IMR-90 (cell line): Measurements from ENCODE around the gene OR2J3. TPM values are rescaled to one million over a fixed set of nuclear protein-coding genes. Genes with fewer than 3 reads are reported as not detected.

ENCODE experiments used
- ATAC-seq: fragments of 200-7000 bp; cut with Tn5 transposase; 2 replicates; pipeline ENCODE4 v1.9.1; 2020; ENCODE audit warnings: low read depth, mild to moderate bottlenecking, moderate library complexity
- BruUV-seq: library from RNA; stranded (reverse); fragments of 400-500 nt; replicated peaks from 2 replicates; lab custom pipeline; 2021; lab: Mats Ljungman, UMichigan
- CTCF ChIA-PET: fragments of 300-600 bp; formaldehyde crosslinking; extraction: SDS; loops from one replicate; lab custom pipeline; 2021; ENCODE audit warnings: antibody characterized with exemption; lab: Yijun Ruan, JAX
- POLR2A ChIA-PET: fragments of 300-600 bp; sonication (Branson Sonifier 250); formaldehyde crosslinking; loops from one replicate; lab custom pipeline; 2022; ENCODE audit warnings: antibody characterized with exemption; ENCODE audit not compliant: unreplicated experiment; lab: Charles Lee
- DNase-seq: peaks from one replicate; pipeline ENCODE4 v3.0.0; 2013
- H2AFZ ChIP-seq: replicated peaks from 2 replicates; pipeline ENCODE3; 2013; ENCODE audit warnings: low read length, mild to moderate bottlenecking; ENCODE audit not compliant: poor library complexity
- H2AK5ac ChIP-seq: 2 replicates; pipeline ENCODE4 v1.6.1; 2013; ENCODE audit warnings: low read depth, low read length, inconsistent platforms
- H2AK9ac ChIP-seq: replicated peaks from 2 replicates; pipeline ENCODE3; 2013; ENCODE audit warnings: mild to moderate bottlenecking, low read depth, low read length, moderate library complexity; ENCODE audit not compliant: poor library complexity
- H2BK120ac ChIP-seq: 2 replicates; pipeline ENCODE4 v1.6.1; 2013; ENCODE audit warnings: low read depth, low read length, inconsistent platforms
- H2BK15ac ChIP-seq: 3 replicates; pipeline ENCODE4 v1.6.1; 2013; ENCODE audit warnings: low read depth, low read length, inconsistent platforms
- H2BK20ac ChIP-seq: 2 replicates; pipeline ENCODE4 v1.6.1; 2013; ENCODE audit warnings: low read depth, mild to moderate bottlenecking, inconsistent platforms, low read length, moderate library complexity
- H2BK5ac ChIP-seq: 2 replicates; pipeline ENCODE4 v1.6.1; 2013; ENCODE audit warnings: mild to moderate bottlenecking, low read depth, low read length, inconsistent platforms; ENCODE audit not compliant: poor library complexity, severe bottlenecking
- H3K14ac ChIP-seq: replicated peaks from 2 replicates; pipeline ENCODE4 v1.6.1; 2013; ENCODE audit warnings: low read depth, low read length, inconsistent platforms
- H3K18ac ChIP-seq: 2 replicates; pipeline ENCODE4 v1.6.1; 2013; ENCODE audit warnings: low read depth, low read length, control low read depth
- H3K23ac ChIP-seq: 2 replicates; pipeline ENCODE4 v1.6.1; 2013; ENCODE audit warnings: low read depth, low read length, inconsistent platforms
- H3K27ac ChIP-seq: 2 replicates; pipeline ENCODE4 v1.5.1; 2013; ENCODE audit warnings: mild to moderate bottlenecking, control low read depth, low read length; ENCODE audit not compliant: insufficient read depth
- H3K27me3 ChIP-seq: 2 replicates; pipeline ENCODE4 v1.6.1; 2013; ENCODE audit warnings: low read length; ENCODE audit not compliant: control insufficient read depth, insufficient read depth
- H3K36me3 ChIP-seq: 2 replicates; pipeline ENCODE4 v1.6.1; 2013; ENCODE audit warnings: low read length, mixed read lengths; ENCODE audit not compliant: control insufficient read depth, insufficient read depth
- H3K4ac ChIP-seq: 2 replicates; pipeline ENCODE4 v1.6.1; 2013; ENCODE audit warnings: low read depth, low read length, inconsistent platforms
- H3K4me1 ChIP-seq: 2 replicates; pipeline ENCODE4 v1.6.1; 2013; ENCODE audit warnings: low read length, mixed read lengths; ENCODE audit not compliant: control insufficient read depth, insufficient read depth
- H3K4me2 ChIP-seq: 2 replicates; pipeline ENCODE4 v1.6.1; 2013; ENCODE audit warnings: low read depth, mild to moderate bottlenecking, control low read depth, low read length, moderate library complexity
- H3K4me3 ChIP-seq: 2 replicates; pipeline ENCODE4 v1.5.1; 2013; ENCODE audit warnings: low read depth, mild to moderate bottlenecking, control low read depth, low read length, moderate library complexity; ENCODE audit not compliant: insufficient read depth
- H3K56ac ChIP-seq: 2 replicates; pipeline ENCODE4 v1.6.1; 2013; ENCODE audit warnings: low read length, inconsistent platforms; ENCODE audit not compliant: insufficient read depth; ENCODE audit errors: extremely low read depth
- H3K79me1 ChIP-seq, 2 experiments: 2 replicates each; pipeline ENCODE4 v1.6.1; 2013; ENCODE audit warnings: low read length in 2 of 2, inconsistent platforms in 1 of 2, low read depth in 1 of 2
- H3K9ac ChIP-seq: 2 replicates; pipeline ENCODE4 v1.6.1; 2013; ENCODE audit warnings: low read depth, low read length, control low read depth
- H3K9me1 ChIP-seq: 2 replicates; pipeline ENCODE4 v1.6.1; 2013; ENCODE audit warnings: low read length, inconsistent platforms; ENCODE audit not compliant: insufficient read depth
- H3K9me3 ChIP-seq: 2 replicates; pipeline ENCODE4 v1.6.1; 2013; ENCODE audit warnings: low read length; ENCODE audit not compliant: control insufficient read depth, insufficient read depth
- H4K20me1 ChIP-seq: 2 replicates; pipeline ENCODE4 v1.6.1; 2013; ENCODE audit warnings: low read length, inconsistent platforms; ENCODE audit not compliant: insufficient read depth
- H4K5ac ChIP-seq: 2 replicates; pipeline ENCODE4 v1.6.1; 2013; ENCODE audit warnings: mild to moderate bottlenecking, low read depth, low read length, control low read depth
- H4K8ac ChIP-seq, 2 experiments: 2 replicates each; pipeline ENCODE4 v1.6.1; 2013; ENCODE audit warnings: low read depth in 2 of 2, low read length in 2 of 2, control low read depth in 1 of 2, inconsistent platforms in 1 of 2
- H4K91ac ChIP-seq: 2 replicates; pipeline ENCODE4 v1.6.1; 2013; ENCODE audit warnings: low read depth, low read length, inconsistent platforms; ENCODE audit not compliant: insufficient read depth
- BHLHE40 ChIP-seq: fragments of 150-350 bp; IDR thresholded peaks from 2 replicates; pipeline ENCODE4 v1.6.1; 2016; ENCODE audit warnings: mild to moderate bottlenecking, low read depth, low read length
- CEBPB ChIP-seq: IDR thresholded peaks from 2 replicates; pipeline ENCODE4 v1.6.1; 2012; ENCODE audit warnings: low read depth, low read length, improper control_type of control experiment
- ELK1 ChIP-seq: fragments of 150-350 bp; IDR thresholded peaks from 2 replicates; pipeline ENCODE4 v1.6.1; 2016; ENCODE audit warnings: low read depth, mild to moderate bottlenecking, low read length, moderate library complexity, borderline replicate concordance
- MAZ ChIP-seq: IDR thresholded peaks from 2 replicates; pipeline ENCODE4 v1.6.1; 2012; ENCODE audit warnings: low read depth, mild to moderate bottlenecking, low read length, improper control_type of control experiment, moderate library complexity, borderline replicate concordance
- RAD21 ChIP-seq: IDR thresholded peaks from 2 replicates; pipeline ENCODE4 v1.6.1; 2012; ENCODE audit warnings: low read length, improper control_type of control experiment
- RCOR1 ChIP-seq: IDR thresholded peaks from 2 replicates; pipeline ENCODE4 v1.6.1; 2012; ENCODE audit warnings: mild to moderate bottlenecking, low read length, improper control_type of control experiment; ENCODE audit not compliant: insufficient replicate concordance
- SMC3 ChIP-seq: fragments of 150-350 bp; IDR thresholded peaks from 2 replicates; pipeline ENCODE4 v1.6.1; 2016; ENCODE audit warnings: low read depth, mild to moderate bottlenecking, antibody characterized with exemption, low read length, moderate library complexity
- USF2 ChIP-seq: fragments of 150-350 bp; IDR thresholded peaks from 2 replicates; pipeline ENCODE4 v1.6.1; 2017; ENCODE audit warnings: mild to moderate bottlenecking, antibody characterized with exemption, low read length, low read depth
- WGBS, 2 experiments: methylation state at CpG; one replicate each; pipeline versions ENCODE4 v1.1.5 to v1.1.7; 2013; ENCODE audit warnings: missing lambda C conversion rate in 2 of 2; ENCODE audit not compliant: insufficient read length in 1 of 2; ENCODE audit errors: extremely low coverage in 2 of 2; 5-methylcytosine and 5-hydroxymethylcytosine counted together
- dilution Hi-C: fragments of 300-500 bp; cut with HindIII; formaldehyde crosslinking; loops from one replicate; pipeline ENCODE4 v1.14.3; 2018; ENCODE audit warnings: low sequenced_read_pairs; ENCODE audit not compliant: unreplicated experiment
- in situ Hi-C: fragments of 300-500 bp; cut with MboI; formaldehyde crosslinking; loops from 3 replicates; pipeline ENCODE4 v1.14.3; 2019; ENCODE audit warnings: low sequenced_read_pairs, inconsistent platforms, mixed read lengths
- intact Hi-C: fragments of 100-400 bp; cut with micrococcal nuclease; formaldehyde crosslinking; loops from 2 replicates; pipeline ENCODE4 v1.10.0; 2022
- polyA plus RNA-seq, 3 experiments: library from polyadenylated mRNA; depleted of rRNA; stranded (reverse); fragments of >200 nt; gene quantifications; 2 replicates each; pipeline ENCODE4 v1.2.3, GENCODE V29; 2012; ENCODE audit warnings: low replicate concordance in 1 of 3
- total RNA-seq: library from RNA; depleted of rRNA; stranded (reverse); fragments of >200 nt; gene quantifications from 2 replicates; pipeline ENCODE4 v1.2.3, GENCODE V29; 2012

Gene OR2J3
- total and polyA plus RNA-seq, 2 of the 4 experiments (the other 2 are of a cell fraction): not detected

- H3K27me3 ChIP-seq: no peaks in the 10 kb centered on the region
- H3K4ac ChIP-seq: no peak overlapping the region
- ChIA-PET CTCF (no interaction called here), POLR2A (no interaction called here)
- intact Hi-C loops (no loop called here), in situ Hi-C loops (no loop called here), dilution Hi-C loops (no loop called here)
- no peaks in the 10 kb centered on the region for H3K4me1 ChIP-seq
- no peak overlapping the region for H2AK5ac ChIP-seq
- H2AFZ ChIP-seq: no peak overlapping the region
- H2BK20ac ChIP-seq: no peak overlapping the region
- H2AK9ac ChIP-seq: no peak overlapping the region
- H3K23ac ChIP-seq: no peak overlapping the region
- peaks cover 22% of the 10 kb centered on the region for H3K9me3 ChIP-seq
- no peak overlapping the region for H2BK15ac ChIP-seq
- no peaks in the 10 kb centered on the region for H3K9me1 ChIP-seq
- no peak overlapping the region for H3K27ac ChIP-seq
- DNase-seq (no peak), ATAC-seq (no peak)
- no peak overlapping the region for H2BK5ac ChIP-seq
- no peak overlapping the region for H3K9ac ChIP-seq
- H2BK120ac ChIP-seq: no peak overlapping the region
- no peak overlapping the region for H3K4me3 ChIP-seq
- no peak overlapping the region for H3K14ac ChIP-seq
- no peak overlapping the region for H3K18ac ChIP-seq
- H4K8ac ChIP-seq: no peak overlapping the region
- H3K4me2 ChIP-seq: no peak overlapping the region
- no peak overlapping the region for H3K56ac ChIP-seq
- WGBS, 2 experiments: no CpG with 5 or more reads among the region's 4 CpGs
- TF ChIP-seq BHLHE40: no peak
- TF ChIP-seq USF2: no peak
- no peak for TF ChIP-seq MAZ
- no peak for TF ChIP-seq SMC3
- TF ChIP-seq RCOR1: no peak
- TF ChIP-seq CEBPB: no peak
- no peak for TF ChIP-seq RAD21
- no peak for TF ChIP-seq ELK1
- no peaks in the 10 kb centered on the region for H3K79me1 ChIP-seq
- H4K91ac ChIP-seq: no peak overlapping the region
- H4K5ac ChIP-seq: no peak overlapping the region
- BruUV-seq: no TSS peak
- no peaks in the 10 kb centered on the region for H3K36me3 ChIP-seq
- no peaks in the 10 kb centered on the region for H4K20me1 ChIP-seq
Observed at GRCh38 chr6:29130644-29131043, 22.8 kb downstream of the OR2J3 start.
